Liver (tissue), 9 donors: ENCODE results near the gene INO80C. TPM values are rescaled to one million over a fixed set of nuclear protein-coding genes. Genes with fewer than 3 reads are reported as not detected.
A peak's percentile ranks its signal among the peaks of the same experiment; 100 is the strongest.

Source experiments
- DNase-seq: peaks from one replicate; pipeline ENCODE4 v3.0.0-alpha.2; 2017; ENCODE audit warnings: low spot score
- H3K27ac ChIP-seq, 2 donors: one replicate each; pipeline ENCODE4 v1.7.0; 2013; ENCODE audit warnings: inconsistent platforms in 2 of 2, low read length in 2 of 2, control low read depth in 1 of 2, low read depth in 1 of 2, mild to moderate bottlenecking in 1 of 2
- H3K27me3 ChIP-seq, 4 donors: one replicate each; pipeline versions ENCODE4 v1.6.1 to v1.7.0; 2013; ENCODE audit warnings: low read length in 3 of 4, inconsistent platforms in 1 of 4, mild to moderate bottlenecking in 1 of 4, moderate library complexity in 1 of 4; ENCODE audit not compliant: control insufficient read depth in 4 of 4, insufficient read depth in 4 of 4
- H3K36me3 ChIP-seq, 4 donors: one replicate each; pipeline versions ENCODE4 v1.6.1 to v1.7.0; 2013; ENCODE audit warnings: low read length in 3 of 4, mild to moderate bottlenecking in 3 of 4, low read depth in 1 of 4, moderate library complexity in 1 of 4; ENCODE audit not compliant: control insufficient read depth in 4 of 4, insufficient read depth in 3 of 4
- H3K4me1 ChIP-seq, 4 donors: one replicate each; pipeline versions ENCODE4 v1.6.1 to v1.7.0; 2013; ENCODE audit warnings: low read length in 3 of 4, mild to moderate bottlenecking in 3 of 4, moderate library complexity in 1 of 4; ENCODE audit not compliant: control insufficient read depth in 4 of 4, insufficient read depth in 4 of 4
- H3K4me3 ChIP-seq, 3 donors: one replicate each; pipeline versions ENCODE4 v1.6.1 to v1.7.0; 2013; ENCODE audit warnings: low read length in 3 of 3, control low read depth in 1 of 3, low read depth in 1 of 3, mild to moderate bottlenecking in 1 of 3
- H3K9ac ChIP-seq, 2 donors: one replicate each; pipeline ENCODE4 v1.7.0; 2013; ENCODE audit warnings: low read length in 2 of 2, mild to moderate bottlenecking in 2 of 2, moderate library complexity in 2 of 2, control low read depth in 1 of 2, low read depth in 1 of 2
- H3K9me3 ChIP-seq, 4 donors: one replicate each; pipeline versions ENCODE4 v1.6.1 to v1.7.0; 2013; ENCODE audit warnings: low read length in 3 of 4; ENCODE audit not compliant: control insufficient read depth in 4 of 4
- EGR1 ChIP-seq, 2 donors: IDR thresholded peaks; 2 replicates each; pipeline ENCODE4 v1.6.1; 2016 to 2018; ENCODE audit warnings: antibody characterized with exemption in 2 of 2, low read depth in 2 of 2
- FOXA1 ChIP-seq: IDR thresholded peaks from 2 replicates; pipeline ENCODE4 v1.6.1; 2016; ENCODE audit warnings: antibody characterized with exemption
- FOXA2 ChIP-seq: IDR thresholded peaks from 2 replicates; pipeline ENCODE4 v1.6.1; 2016; ENCODE audit warnings: antibody characterized with exemption
- HNF4A ChIP-seq, 2 donors: conservative IDR thresholded peaks; 2 replicates each; pipeline ENCODE4 v1.6.1; 2016; ENCODE audit warnings: antibody characterized with exemption in 2 of 2, mild to moderate bottlenecking in 2 of 2
- HNF4G ChIP-seq: IDR thresholded peaks from 2 replicates; pipeline ENCODE4 v1.6.1; 2016; ENCODE audit warnings: antibody characterized with exemption
- JUND ChIP-seq, 2 donors: IDR thresholded peaks; 2 replicates each; pipeline ENCODE4 v1.6.1; 2016; ENCODE audit warnings: antibody characterized with exemption in 2 of 2
- RAD21 ChIP-seq, 2 donors: IDR thresholded peaks; 2 replicates each; pipeline ENCODE4 v1.6.1; 2016; ENCODE audit warnings: antibody characterized with exemption in 2 of 2, mild to moderate bottlenecking in 2 of 2
- RXRA ChIP-seq, 2 donors: IDR thresholded peaks; 2 replicates each; pipeline ENCODE4 v1.6.1; 2017 to 2018; ENCODE audit warnings: antibody characterized with exemption in 2 of 2, mild to moderate bottlenecking in 1 of 2
- SP1 ChIP-seq: IDR thresholded peaks from 2 replicates; pipeline ENCODE4 v1.6.1; 2018; ENCODE audit warnings: antibody characterized with exemption, mild to moderate bottlenecking
- TAF1 ChIP-seq: conservative IDR thresholded peaks from 2 replicates; pipeline ENCODE4 v1.6.1; 2016; ENCODE audit warnings: antibody characterized with exemption, mild to moderate bottlenecking
- YY1 ChIP-seq: IDR thresholded peaks from 2 replicates; pipeline ENCODE4 v1.6.1; 2016; ENCODE audit warnings: antibody characterized with exemption, mild to moderate bottlenecking
- WGBS: extraction: QIAGEN DNeasy Blood & Tissue Kit; methylation state at CpG from one replicate; pipeline ENCODE4 v1.1.7; 2013; 5-methylcytosine and 5-hydroxymethylcytosine counted together
- polyA plus RNA-seq, 2 donors: library from polyadenylated mRNA; stranded (reverse) in 1 of 2; unstranded in 1 of 2; fragments of 200-250 nt in 1 of 2; fragments of >200 nt in 1 of 2; fragmentation: Nextera tagmentation in 1 of 2; extraction: Ambion mirVana in 1 of 2; gene quantifications; one replicate each; pipeline versions ENCODE4 v1.2.1 to v1.2.3, GENCODE V29; 2013 to 2015
- total RNA-seq, 2 donors: library from RNA; depleted of rRNA; stranded (reverse); fragments of >200 nt; gene quantifications; one replicate each; pipeline ENCODE4 v1.2.3, GENCODE V29; 2014
- TF ChIP-seq, protein P1 (sequence below): fragments of 150-350 bp; IDR thresholded peaks from 2 replicates; pipeline ENCODE4 v1.5.1; 2017; ENCODE audit warnings: improper control_type of control experiment, low read depth, low read length; ENCODE audit not compliant: missing input control
- TF ChIP-seq, protein P2 (sequence below): IDR thresholded peaks from 2 replicates; pipeline ENCODE4 v1.6.1; 2016; ENCODE audit warnings: antibody characterized with exemption
- TF ChIP-seq, protein P3 (sequence below): IDR thresholded peaks from 2 replicates; pipeline ENCODE4 v1.6.1; 2016; ENCODE audit warnings: antibody characterized with exemption
- TF ChIP-seq, protein P4 (sequence below): IDR thresholded peaks from 2 replicates; pipeline ENCODE4 v1.6.1; 2016; ENCODE audit warnings: antibody characterized with exemption
- donor health status: healthy.
- donor health status: healthy.
- donor health status: healthy.
- donor health status: healthy.
- donor health status: healthy.

The INO80C gene
- total and polyA plus RNA-seq, 4 donors = 4.6 to 13.4 (median 10.5) TPM

DNA sequence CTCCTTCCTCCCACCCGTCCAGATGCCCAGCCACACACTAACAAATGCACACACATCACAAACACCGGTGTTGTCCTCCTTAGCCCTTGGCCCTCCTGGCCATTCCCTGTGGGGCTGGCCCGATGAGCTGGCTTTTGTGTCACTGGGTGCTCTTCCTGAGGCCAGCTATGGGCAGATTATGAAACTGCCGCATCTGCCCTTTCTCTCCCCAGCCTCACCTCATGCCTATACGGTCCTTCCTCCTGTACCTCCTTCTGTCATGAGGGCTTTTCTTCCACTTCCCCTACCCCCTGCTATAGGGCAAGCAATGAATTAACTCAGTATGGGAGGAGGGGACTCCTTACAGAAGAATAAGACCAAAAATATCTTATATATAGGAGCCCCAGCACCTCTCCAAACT lies 10.3 kb upstream of the INO80C start:
- no peaks in the 10 kb centered on the region for H3K36me3 ChIP-seq
- 80% methylated on average over 5 of the region's 5 CpGs for WGBS
- no peaks in the 10 kb centered on the region for H3K27me3 ChIP-seq
- TF ChIP-seq, protein P1, sequence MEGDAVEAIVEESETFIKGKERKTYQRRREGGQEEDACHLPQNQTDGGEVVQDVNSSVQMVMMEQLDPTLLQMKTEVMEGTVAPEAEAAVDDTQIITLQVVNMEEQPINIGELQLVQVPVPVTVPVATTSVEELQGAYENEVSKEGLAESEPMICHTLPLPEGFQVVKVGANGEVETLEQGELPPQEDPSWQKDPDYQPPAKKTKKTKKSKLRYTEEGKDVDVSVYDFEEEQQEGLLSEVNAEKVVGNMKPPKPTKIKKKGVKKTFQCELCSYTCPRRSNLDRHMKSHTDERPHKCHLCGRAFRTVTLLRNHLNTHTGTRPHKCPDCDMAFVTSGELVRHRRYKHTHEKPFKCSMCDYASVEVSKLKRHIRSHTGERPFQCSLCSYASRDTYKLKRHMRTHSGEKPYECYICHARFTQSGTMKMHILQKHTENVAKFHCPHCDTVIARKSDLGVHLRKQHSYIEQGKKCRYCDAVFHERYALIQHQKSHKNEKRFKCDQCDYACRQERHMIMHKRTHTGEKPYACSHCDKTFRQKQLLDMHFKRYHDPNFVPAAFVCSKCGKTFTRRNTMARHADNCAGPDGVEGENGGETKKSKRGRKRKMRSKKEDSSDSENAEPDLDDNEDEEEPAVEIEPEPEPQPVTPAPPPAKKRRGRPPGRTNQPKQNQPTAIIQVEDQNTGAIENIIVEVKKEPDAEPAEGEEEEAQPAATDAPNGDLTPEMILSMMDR = no peak
- TF ChIP-seq RAD21 (IDR thresholded peaks at IDR 0.05) (no peak), RXRA (IDR thresholded peaks at IDR 0.05) (no peak), JUND (IDR thresholded peaks at IDR 0.05) (no peak), TAF1 (no peak)
- TF ChIP-seq, protein P2, sequence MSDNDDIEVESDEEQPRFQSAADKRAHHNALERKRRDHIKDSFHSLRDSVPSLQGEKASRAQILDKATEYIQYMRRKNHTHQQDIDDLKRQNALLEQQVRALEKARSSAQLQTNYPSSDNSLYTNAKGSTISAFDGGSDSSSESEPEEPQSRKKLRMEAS = no peak
- no peak overlapping the region for H3K4me3 ChIP-seq
- no peak overlapping the region for H3K27ac ChIP-seq
- H3K4me1 ChIP-seq = peaks cover 0 to 12% (median 6%) of the 10 kb centered on the region in 4 donors
- no peaks in the 10 kb centered on the region for H3K9me3 ChIP-seq
- H3K9ac ChIP-seq = no peak overlapping the region
- peak; percentile 10 for DNase-seq

DNA sequence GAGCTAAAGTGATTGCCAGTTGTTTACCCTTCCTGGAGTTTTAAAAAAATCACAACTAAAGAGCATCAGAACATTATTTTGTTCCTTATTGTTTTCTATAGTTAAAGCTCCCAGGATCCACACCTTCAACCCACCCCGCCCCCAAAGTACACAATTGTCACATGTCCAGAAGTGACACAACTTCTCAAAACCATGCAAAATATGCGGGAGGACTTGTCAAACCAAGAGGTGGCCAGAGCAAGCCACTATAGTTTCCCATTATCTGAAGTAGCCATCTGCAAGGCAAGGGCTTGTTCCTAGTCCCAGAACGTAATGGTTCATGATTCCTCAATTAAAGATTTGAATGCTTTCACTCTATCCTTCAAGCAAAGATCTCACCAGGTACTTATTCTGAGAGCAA lies 9.9 kb upstream of the INO80C start:
- Histone ChIP-seq H3K4me1 (peaks cover 0 to 12% (median 6%) of the 10 kb centered on the region in 4 donors), H3K27ac (no peak overlapping the region), H3K9me3 (no peaks in the 10 kb centered on the region), H3K36me3 (no peaks in the 10 kb centered on the region), H3K9ac (no peak overlapping the region), H3K4me3 (no peak overlapping the region), H3K27me3 (no peaks in the 10 kb centered on the region)
- WGBS = 73% methylated on average over 3 of the region's 3 CpGs
- DNase-seq = peak; percentile 17
- TF ChIP-seq, protein P1 = no peak
- TF ChIP-seq HNF4A (conservative IDR thresholded peaks at IDR 0.05) (no peak), FOXA1 (no peak), EGR1 (IDR thresholded peaks at IDR 0.05; ENCODE audit: low read depth in 2 of 2) (no peak), JUND (IDR thresholded peaks at IDR 0.05) (no peak), YY1 (no peak), FOXA2 (no peak), HNF4G (no peak), TAF1 (no peak), RAD21 (IDR thresholded peaks at IDR 0.05) (no peak), SP1 (no peak)
- TF ChIP-seq, protein P2 = no peak
- TF ChIP-seq, protein P3, sequence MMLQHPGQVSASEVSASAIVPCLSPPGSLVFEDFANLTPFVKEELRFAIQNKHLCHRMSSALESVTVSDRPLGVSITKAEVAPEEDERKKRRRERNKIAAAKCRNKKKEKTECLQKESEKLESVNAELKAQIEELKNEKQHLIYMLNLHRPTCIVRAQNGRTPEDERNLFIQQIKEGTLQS = no peak
- TF ChIP-seq, protein P4, sequence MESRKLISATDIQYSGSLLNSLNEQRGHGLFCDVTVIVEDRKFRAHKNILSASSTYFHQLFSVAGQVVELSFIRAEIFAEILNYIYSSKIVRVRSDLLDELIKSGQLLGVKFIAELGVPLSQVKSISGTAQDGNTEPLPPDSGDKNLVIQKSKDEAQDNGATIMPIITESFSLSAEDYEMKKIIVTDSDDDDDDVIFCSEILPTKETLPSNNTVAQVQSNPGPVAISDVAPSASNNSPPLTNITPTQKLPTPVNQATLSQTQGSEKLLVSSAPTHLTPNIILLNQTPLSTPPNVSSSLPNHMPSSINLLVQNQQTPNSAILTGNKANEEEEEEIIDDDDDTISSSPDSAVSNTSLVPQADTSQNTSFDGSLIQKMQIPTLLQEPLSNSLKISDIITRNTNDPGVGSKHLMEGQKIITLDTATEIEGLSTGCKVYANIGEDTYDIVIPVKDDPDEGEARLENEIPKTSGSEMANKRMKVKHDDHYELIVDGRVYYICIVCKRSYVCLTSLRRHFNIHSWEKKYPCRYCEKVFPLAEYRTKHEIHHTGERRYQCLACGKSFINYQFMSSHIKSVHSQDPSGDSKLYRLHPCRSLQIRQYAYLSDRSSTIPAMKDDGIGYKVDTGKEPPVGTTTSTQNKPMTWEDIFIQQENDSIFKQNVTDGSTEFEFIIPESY = no peak
